ENCODE data around the gene CAPZA1.
"Not testable (repeated sequence)": the region's sequence is repeated elsewhere in the genome, so short reads cannot be mapped to it uniquely, and the experiment has no call there.

CAPZA1 gene

DNA sequence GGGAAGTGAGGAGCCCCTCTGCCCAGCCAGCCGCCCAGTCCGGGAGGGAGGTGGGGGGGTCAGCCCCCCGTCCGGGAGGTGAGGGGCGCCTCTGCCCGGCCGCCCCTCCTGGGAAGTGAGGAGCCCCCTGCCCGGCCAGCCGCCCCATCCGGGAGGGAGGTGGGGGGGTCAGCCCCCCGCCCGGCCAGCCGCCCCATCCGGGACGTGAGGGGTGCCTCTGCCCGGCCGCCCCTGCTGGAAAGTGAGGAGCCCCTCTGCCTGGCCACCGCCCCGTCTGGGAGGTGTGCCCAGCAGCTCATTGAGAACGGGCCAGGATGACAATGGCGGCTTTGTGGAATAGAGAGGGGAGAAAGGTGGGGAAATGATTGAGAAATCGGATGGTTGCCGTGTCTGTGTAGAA lies 20.8 kb downstream of the CAPZA1 start:
- H3K4me1 ChIP-seq (ENCODE audit: control insufficient read depth in 1 of 2, insufficient read depth in 2 of 2, low read length in 2 of 2); H3K4me3 ChIP-seq (ENCODE audit: low read depth in 1 of 2, low read length in 2 of 2): not testable (repeated sequence)

DNA sequence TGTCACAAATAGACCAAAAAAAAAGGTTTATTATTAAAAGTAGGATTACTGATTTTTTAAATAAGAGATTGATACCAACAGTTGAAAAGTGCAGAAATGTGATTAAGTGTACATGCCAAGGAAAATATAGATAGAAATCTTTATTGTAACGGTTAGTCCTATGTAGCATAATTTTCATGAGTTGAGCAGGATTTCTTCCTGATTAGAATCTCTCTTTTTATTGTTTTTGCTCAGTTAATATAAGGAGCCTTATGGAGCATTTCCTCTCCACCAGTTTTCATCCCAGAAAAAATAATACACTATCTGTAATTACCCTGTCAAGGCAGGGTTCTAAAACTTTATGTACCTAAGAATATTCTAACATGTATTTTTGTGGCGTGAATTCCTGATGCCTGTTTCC lies 23.4 kb downstream of the CAPZA1 start:
- Histone ChIP-seq H3K4me1 (ENCODE audit: control insufficient read depth in 1 of 2, insufficient read depth in 2 of 2, low read length in 2 of 2) (no peaks in the 10 kb centered on the region), H3K27me3 (ENCODE audit: control insufficient read depth in 1 of 2, insufficient read depth in 2 of 2, low read length in 2 of 2) (no peaks in the 10 kb centered on the region)

More for the DNA sequence above, 20.8 kb downstream of the CAPZA1 start:
- peaks cover 0 to 15% of the 10 kb centered on the region in 2 donors for H3K36me3 ChIP-seq (ENCODE audit: control insufficient read depth in 1 of 2, insufficient read depth in 2 of 2, low read length in 2 of 2)
- not testable (repeated sequence) for H3K27ac ChIP-seq (ENCODE audit: low read depth, low read length); H3K9me3 ChIP-seq (ENCODE audit: control insufficient read depth in 1 of 2, low read length in 2 of 2); H3K27me3 ChIP-seq (ENCODE audit: control insufficient read depth in 1 of 2, insufficient read depth in 2 of 2, low read length in 2 of 2); H3K9ac ChIP-seq (ENCODE audit: low read depth in 1 of 2, low read length in 2 of 2)

DNA sequence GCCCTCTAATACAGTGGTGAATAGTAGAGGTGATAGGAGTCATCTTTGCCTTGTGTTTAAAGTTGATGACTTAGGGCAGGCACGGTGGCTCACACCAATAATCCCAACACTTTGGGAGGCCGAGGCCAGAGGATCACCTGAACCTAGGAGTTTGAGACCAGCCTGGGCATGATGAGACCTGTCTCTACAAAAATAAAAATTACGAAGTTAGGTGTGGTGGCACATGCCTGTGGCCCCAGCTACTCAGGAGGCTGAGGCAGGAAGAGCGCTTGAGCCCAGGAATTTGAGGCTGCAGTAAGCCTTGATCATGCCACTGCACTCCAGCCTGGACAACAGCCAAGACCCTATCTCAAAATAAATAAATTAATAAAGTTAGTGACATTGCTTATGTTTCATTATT lies 26.6 kb downstream of the CAPZA1 start:
- Histone ChIP-seq H3K9me3 (ENCODE audit: control insufficient read depth in 1 of 2, low read length in 2 of 2) (no peaks in the 10 kb centered on the region), H3K4me3 (ENCODE audit: low read depth in 1 of 2, low read length in 2 of 2) (no peak overlapping the region), H3K36me3 (ENCODE audit: control insufficient read depth in 1 of 2, insufficient read depth in 2 of 2, low read length in 2 of 2) (peaks cover 8 to 44% of the 10 kb centered on the region in 2 donors)

More for the DNA sequence above, 23.4 kb downstream of the CAPZA1 start:
- Histone ChIP-seq H3K9me3 (ENCODE audit: control insufficient read depth in 1 of 2, low read length in 2 of 2) (no peaks in the 10 kb centered on the region), H3K4me3 (ENCODE audit: low read depth in 1 of 2, low read length in 2 of 2) (no peak overlapping the region), H3K27ac (ENCODE audit: low read depth, low read length) (no peak overlapping the region), H3K9ac (ENCODE audit: low read depth in 1 of 2, low read length in 2 of 2) (no peak overlapping the region), H3K36me3 (ENCODE audit: control insufficient read depth in 1 of 2, insufficient read depth in 2 of 2, low read length in 2 of 2) (peaks cover 0 to 20% of the 10 kb centered on the region in 2 donors)

DNA sequence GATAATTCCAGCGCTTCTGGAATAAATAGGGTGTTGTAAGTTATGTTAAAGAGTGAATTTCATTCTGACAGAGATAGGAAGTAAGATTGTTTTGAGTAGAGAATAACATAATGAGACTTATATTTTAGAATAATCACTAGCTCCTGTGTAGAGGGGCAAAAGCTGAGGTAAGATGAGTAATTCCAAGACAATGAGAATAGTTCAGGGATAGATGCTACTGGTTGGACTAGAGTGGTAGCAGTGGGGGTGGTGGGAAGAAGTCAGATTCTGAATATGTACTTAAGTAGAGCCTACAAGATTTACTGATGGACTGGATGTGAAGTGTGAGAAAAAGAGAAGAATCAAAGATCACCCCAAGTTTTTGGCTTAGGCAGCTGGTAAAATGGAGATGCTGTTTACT lies 31.6 kb downstream of the CAPZA1 start:
- H3K36me3 ChIP-seq (ENCODE audit: control insufficient read depth in 1 of 2, insufficient read depth in 2 of 2, low read length in 2 of 2), result peaks cover 11 to 50% of the 10 kb centered on the region in 2 donors

More for the DNA sequence above, 26.6 kb downstream of the CAPZA1 start:
- Histone ChIP-seq H3K27ac (ENCODE audit: low read depth, low read length) (no peak overlapping the region), H3K27me3 (ENCODE audit: control insufficient read depth in 1 of 2, insufficient read depth in 2 of 2, low read length in 2 of 2) (no peaks in the 10 kb centered on the region), H3K9ac (ENCODE audit: low read depth in 1 of 2, low read length in 2 of 2) (no peak overlapping the region), H3K4me1 (ENCODE audit: control insufficient read depth in 1 of 2, insufficient read depth in 2 of 2, low read length in 2 of 2) (no peaks in the 10 kb centered on the region)

DNA sequence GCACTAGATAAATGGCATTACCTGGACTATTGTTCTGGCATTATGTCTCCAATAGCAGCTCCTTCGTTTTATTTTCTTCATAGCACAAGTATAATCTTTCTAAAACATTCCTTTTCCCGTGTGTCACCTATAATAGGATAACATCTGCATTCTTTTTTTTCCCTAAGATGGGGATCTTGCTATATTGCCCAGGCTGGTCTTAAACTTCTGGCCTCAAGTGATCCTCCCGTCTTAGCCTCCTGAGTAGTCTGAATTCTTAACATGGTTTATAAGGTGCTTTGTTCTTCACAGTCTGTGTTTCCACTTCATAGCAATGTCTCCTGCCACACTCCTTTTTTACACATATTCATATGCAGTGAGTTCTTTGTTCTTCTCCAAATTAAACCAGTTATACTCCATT lies 46.2 kb downstream of the CAPZA1 start:
- Histone ChIP-seq H3K36me3 (ENCODE audit: control insufficient read depth in 1 of 2, insufficient read depth in 2 of 2, low read length in 2 of 2) (peaks cover 36 to 90% of the 10 kb centered on the region in 2 donors), H3K9ac (ENCODE audit: low read depth in 1 of 2, low read length in 2 of 2) (no peak overlapping the region), H3K9me3 (ENCODE audit: control insufficient read depth in 1 of 2, low read length in 2 of 2) (no peaks in the 10 kb centered on the region), H3K4me1 (ENCODE audit: control insufficient read depth in 1 of 2, insufficient read depth in 2 of 2, low read length in 2 of 2) (no peaks in the 10 kb centered on the region), H3K4me3 (ENCODE audit: low read depth in 1 of 2, low read length in 2 of 2) (no peak overlapping the region), H3K27me3 (ENCODE audit: control insufficient read depth in 1 of 2, insufficient read depth in 2 of 2, low read length in 2 of 2) (no peaks in the 10 kb centered on the region), H3K27ac (ENCODE audit: low read depth, low read length) (no peak overlapping the region)

More for the DNA sequence above, 31.6 kb downstream of the CAPZA1 start:
- Histone ChIP-seq H3K4me1 (ENCODE audit: control insufficient read depth in 1 of 2, insufficient read depth in 2 of 2, low read length in 2 of 2) (no peaks in the 10 kb centered on the region), H3K9ac (ENCODE audit: low read depth in 1 of 2, low read length in 2 of 2) (no peak overlapping the region), H3K4me3 (ENCODE audit: low read depth in 1 of 2, low read length in 2 of 2) (no peak overlapping the region), H3K9me3 (ENCODE audit: control insufficient read depth in 1 of 2, low read length in 2 of 2) (no peaks in the 10 kb centered on the region), H3K27ac (ENCODE audit: low read depth, low read length) (no peak overlapping the region), H3K27me3 (ENCODE audit: control insufficient read depth in 1 of 2, insufficient read depth in 2 of 2, low read length in 2 of 2) (no peaks in the 10 kb centered on the region)

DNA sequence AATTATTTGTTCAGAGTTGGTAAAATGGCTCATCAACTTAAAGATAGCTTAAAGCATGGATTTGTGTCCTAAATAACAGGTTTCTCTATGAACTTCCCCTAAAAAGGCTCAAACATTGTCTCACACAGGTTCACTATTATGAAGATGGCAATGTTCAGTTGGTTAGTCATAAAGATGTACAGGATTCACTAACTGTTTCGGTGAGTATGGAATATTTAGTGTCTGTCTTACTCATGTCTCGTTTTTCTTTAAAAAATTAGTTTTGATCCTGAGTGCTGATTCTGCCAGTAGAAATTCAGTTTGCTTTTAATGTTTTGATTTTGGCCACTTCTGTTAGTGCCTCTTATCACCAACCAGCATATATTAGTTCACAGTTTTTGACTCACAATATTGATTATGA lies 47.3 kb downstream of the CAPZA1 start:
- Histone ChIP-seq H3K4me3 (ENCODE audit: low read depth in 1 of 2, low read length in 2 of 2) (no peak overlapping the region), H3K27ac (ENCODE audit: low read depth, low read length) (no peak overlapping the region), H3K4me1 (ENCODE audit: control insufficient read depth in 1 of 2, insufficient read depth in 2 of 2, low read length in 2 of 2) (no peaks in the 10 kb centered on the region), H3K27me3 (ENCODE audit: control insufficient read depth in 1 of 2, insufficient read depth in 2 of 2, low read length in 2 of 2) (no peaks in the 10 kb centered on the region), H3K36me3 (ENCODE audit: control insufficient read depth in 1 of 2, insufficient read depth in 2 of 2, low read length in 2 of 2) (peaks cover 26 to 87% of the 10 kb centered on the region in 2 donors), H3K9ac (ENCODE audit: low read depth in 1 of 2, low read length in 2 of 2) (no peak overlapping the region), H3K9me3 (ENCODE audit: control insufficient read depth in 1 of 2, low read length in 2 of 2) (no peaks in the 10 kb centered on the region)

DNA sequence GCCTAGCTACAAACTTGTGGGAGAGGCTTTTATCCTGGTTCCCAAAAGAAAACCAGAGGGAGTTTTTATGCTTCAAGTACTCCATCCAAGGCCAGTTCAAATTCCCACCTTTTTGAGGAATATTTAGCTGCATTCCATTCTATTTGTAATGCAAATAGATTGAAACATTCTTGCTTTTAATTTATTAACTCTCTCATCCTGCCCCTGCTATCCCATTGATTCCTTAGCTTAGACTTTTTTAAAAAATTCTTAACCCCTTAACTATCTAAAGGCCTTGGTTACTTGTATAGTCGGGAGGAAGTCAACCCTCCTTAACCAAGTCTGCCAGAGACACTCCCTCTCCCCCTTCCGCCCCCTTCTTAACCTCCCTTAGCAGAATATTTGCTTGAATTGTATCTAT lies 52.4 kb downstream of the CAPZA1 start:
- H3K27me3 ChIP-seq (ENCODE audit: control insufficient read depth in 1 of 2, insufficient read depth in 2 of 2, low read length in 2 of 2), result no peaks in the 10 kb centered on the region
- no peak overlapping the region for H3K4me3 ChIP-seq (ENCODE audit: low read depth in 1 of 2, low read length in 2 of 2)
- H3K9ac ChIP-seq (ENCODE audit: low read depth in 1 of 2, low read length in 2 of 2), result no peak overlapping the region
- no peak overlapping the region for H3K27ac ChIP-seq (ENCODE audit: low read depth, low read length)
- H3K4me1 ChIP-seq (ENCODE audit: control insufficient read depth in 1 of 2, insufficient read depth in 2 of 2, low read length in 2 of 2), result peaks cover 18 to 22% of the 10 kb centered on the region in 2 donors
- no peaks in the 10 kb centered on the region for H3K9me3 ChIP-seq (ENCODE audit: control insufficient read depth in 1 of 2, low read length in 2 of 2)
- H3K36me3 ChIP-seq (ENCODE audit: control insufficient read depth in 1 of 2, insufficient read depth in 2 of 2, low read length in 2 of 2), result peaks cover 14 to 44% of the 10 kb centered on the region in 2 donors

DNA sequence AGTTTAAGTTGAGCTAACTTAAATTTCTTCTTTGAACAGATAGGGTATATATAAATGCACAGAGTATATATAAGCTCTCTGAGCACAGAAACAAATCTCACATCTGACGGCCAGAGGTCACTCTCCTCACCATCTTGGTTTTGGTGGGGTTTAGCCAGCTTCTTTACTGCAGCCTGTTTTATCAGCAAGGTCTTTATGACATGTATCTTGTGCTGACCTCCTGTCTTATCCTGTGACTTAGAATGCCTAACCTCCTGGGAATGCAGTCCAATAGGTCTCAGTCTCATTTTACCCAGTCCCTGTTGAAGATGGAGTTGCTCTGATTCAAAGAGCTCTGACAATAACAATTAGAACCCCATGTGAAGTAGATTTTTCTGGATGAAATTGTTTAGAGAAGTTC lies 53.2 kb downstream of the CAPZA1 start:
- no peak overlapping the region for H3K27ac ChIP-seq (ENCODE audit: low read depth, low read length)
- peaks cover 7 to 36% of the 10 kb centered on the region in 2 donors for H3K36me3 ChIP-seq (ENCODE audit: control insufficient read depth in 1 of 2, insufficient read depth in 2 of 2, low read length in 2 of 2)
- peaks cover 18 to 22% of the 10 kb centered on the region in 2 donors for H3K4me1 ChIP-seq (ENCODE audit: control insufficient read depth in 1 of 2, insufficient read depth in 2 of 2, low read length in 2 of 2)
- H3K27me3 ChIP-seq (ENCODE audit: control insufficient read depth in 1 of 2, insufficient read depth in 2 of 2, low read length in 2 of 2), result no peaks in the 10 kb centered on the region
- H3K9me3 ChIP-seq (ENCODE audit: control insufficient read depth in 1 of 2, low read length in 2 of 2), result no peaks in the 10 kb centered on the region
- H3K9ac ChIP-seq (ENCODE audit: low read depth in 1 of 2, low read length in 2 of 2), result no peak overlapping the region
- H3K4me3 ChIP-seq (ENCODE audit: low read depth in 1 of 2, low read length in 2 of 2), result no peak overlapping the region

DNA sequence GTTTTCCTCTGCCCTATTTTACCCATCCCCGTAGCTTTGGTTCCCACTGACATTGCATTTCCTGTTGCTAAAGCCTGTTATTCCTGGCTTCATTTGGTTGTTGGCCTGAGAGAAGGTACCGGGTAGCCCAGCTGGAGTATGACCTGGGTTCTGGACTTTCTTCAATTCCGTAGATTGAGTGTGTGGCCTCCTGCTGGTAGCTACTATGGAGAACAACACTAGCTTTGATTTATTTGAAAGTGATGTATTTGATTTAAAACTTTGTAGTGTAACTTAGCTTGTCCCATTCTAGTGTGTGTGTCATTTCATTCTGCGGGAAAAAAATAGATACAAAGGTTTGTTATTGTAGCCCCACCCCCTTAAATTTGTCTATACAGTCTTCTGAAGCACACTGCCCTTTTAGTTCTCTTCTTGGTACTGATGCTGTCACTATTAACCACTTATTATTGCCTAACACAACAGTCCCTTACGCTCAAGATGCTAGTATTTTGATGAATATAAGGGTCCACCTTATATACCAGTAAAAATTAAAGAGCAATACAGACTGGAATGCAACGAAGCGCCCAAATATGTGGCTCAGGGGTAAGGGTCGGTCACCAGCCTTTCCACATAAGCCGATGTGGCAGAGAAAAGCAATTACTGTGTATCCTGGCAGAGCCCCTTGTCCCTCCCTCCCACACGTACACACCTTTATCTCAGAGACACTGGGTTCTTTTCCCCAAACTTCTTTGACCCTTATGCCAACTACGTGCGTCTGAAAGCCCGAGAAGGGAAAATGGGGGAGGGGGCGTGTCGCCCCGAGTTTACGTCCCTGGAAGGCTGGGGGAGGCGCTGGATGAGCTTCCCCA lies 54.2 kb downstream of the CAPZA1 start:
- no peaks in the 10 kb centered on the region for H3K27me3 ChIP-seq (ENCODE audit: control insufficient read depth in 1 of 2, insufficient read depth in 2 of 2, low read length in 2 of 2)
- peak overlapping the region; percentile 76 for H3K27ac ChIP-seq (ENCODE audit: low read depth, low read length)
- H3K4me3 ChIP-seq (ENCODE audit: low read depth in 1 of 2, low read length in 2 of 2), result peak overlapping the region; percentile 77 to 95
- H3K9ac ChIP-seq (ENCODE audit: low read depth in 1 of 2, low read length in 2 of 2), result peak overlapping the region; percentile 85 to 89
- no peaks in the 10 kb centered on the region for H3K9me3 ChIP-seq (ENCODE audit: control insufficient read depth in 1 of 2, low read length in 2 of 2)
- H3K4me1 ChIP-seq (ENCODE audit: control insufficient read depth in 1 of 2, insufficient read depth in 2 of 2, low read length in 2 of 2), result peaks cover 18 to 22% of the 10 kb centered on the region in 2 donors
- peaks cover 6 to 27% of the 10 kb centered on the region in 2 donors for H3K36me3 ChIP-seq (ENCODE audit: control insufficient read depth in 1 of 2, insufficient read depth in 2 of 2, low read length in 2 of 2)

DNA sequence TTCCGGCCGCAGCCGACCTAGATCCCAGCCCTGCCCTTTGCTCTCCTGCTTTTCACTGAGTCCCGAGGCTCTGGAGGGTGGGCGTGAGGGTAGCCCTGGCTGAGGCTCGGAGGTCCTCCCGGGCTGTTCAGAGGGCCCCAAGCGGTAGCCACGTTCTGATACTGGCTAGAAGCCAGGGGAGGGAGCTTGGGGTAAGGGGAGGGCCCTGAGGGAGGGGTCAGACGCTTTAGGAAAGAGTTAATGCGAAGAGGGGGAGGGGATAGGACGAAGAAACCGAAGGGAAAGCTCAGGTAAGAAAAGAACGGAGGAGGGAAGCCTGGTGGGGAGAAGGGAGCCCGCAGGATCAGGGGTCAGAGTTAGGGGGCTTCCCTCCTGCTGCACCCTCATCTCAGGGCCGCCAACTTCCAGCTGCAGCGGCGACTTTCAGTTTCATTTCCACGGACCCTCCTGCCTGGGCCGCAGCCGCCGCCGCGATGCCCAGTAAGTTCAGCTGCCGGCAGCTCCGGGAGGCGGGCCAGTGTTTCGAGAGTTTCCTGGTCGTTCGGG lies 54.9 kb downstream of the CAPZA1 start, which contains the start of gene MOV10:
Gene MOV10 (plus strand): TSS at position 220 of the 546 bp plus-strand sequence. CDS start 254 bp downstream, at position 474.
- Histone ChIP-seq H3K4me1 (ENCODE audit: control insufficient read depth in 1 of 2, insufficient read depth in 2 of 2, low read length in 2 of 2) (peaks cover 18 to 22% of the 10 kb centered on the region in 2 donors), H3K27me3 (ENCODE audit: control insufficient read depth in 1 of 2, insufficient read depth in 2 of 2, low read length in 2 of 2) (no peaks in the 10 kb centered on the region), H3K27ac (ENCODE audit: low read depth, low read length) (peak within 1 kb of the TSS; percentile 76)

More for the DNA sequence above, 54.9 kb downstream of the CAPZA1 start, which contains the start of gene MOV10:
- Histone ChIP-seq H3K9me3 (ENCODE audit: control insufficient read depth in 1 of 2, low read length in 2 of 2) (no peaks in the 10 kb centered on the region), H3K9ac (ENCODE audit: low read depth in 1 of 2, low read length in 2 of 2) (peak within 1 kb of the TSS; percentile 85 to 89), H3K4me3 (ENCODE audit: low read depth in 1 of 2, low read length in 2 of 2) (peak within 1 kb of the TSS; percentile 77 to 95), H3K36me3 (ENCODE audit: control insufficient read depth in 1 of 2, insufficient read depth in 2 of 2, low read length in 2 of 2) (peaks cover 5 to 20% of the 10 kb centered on the region in 2 donors)
